GM18507 (cell line): ENCODE results near the gene HTR2A.

Experiments
- DNase-seq: peaks from one replicate; pipeline ENCODE4 v3.0.0; 2011; ENCODE audit warnings: low read depth; ENCODE audit not compliant: insufficient read length; ENCODE audit errors: extremely low spot score
- FAIRE-seq: peaks from 2 replicates; lab custom pipeline; 2011; peaks lifted over from hg19 to GRCh38; lab: Jason Lieb, UNC

HTR2A gene

GRCh38 chr13:46896341-46897137 is at the start of gene HTR2A:
Gene HTR2A, minus strand, starts transcription at chr13:46897053. Its CDS starts 1,147 bp downstream, at chr13:46895906.
- FAIRE-seq (no peak), DNase-seq (no peak)

- DNase-seq (no peak), FAIRE-seq (no peak)
These were observed 39.7 kb upstream of the HTR2A start for GRCh38 chr13:46936525-46936924.

- DNase-seq: no peak
- FAIRE-seq: no peak
These were observed 37.9 kb upstream of the HTR2A start for GRCh38 chr13:46934749-46935148.

- FAIRE-seq (no peak), DNase-seq (no peak)
These were observed 30.2 kb upstream of the HTR2A start for GRCh38 chr13:46926916-46927590.

GRCh38 chr13:46925486-46925885 is 28.6 kb upstream of the HTR2A start:
- no peak for FAIRE-seq
- DNase-seq: no peak

DNA sequence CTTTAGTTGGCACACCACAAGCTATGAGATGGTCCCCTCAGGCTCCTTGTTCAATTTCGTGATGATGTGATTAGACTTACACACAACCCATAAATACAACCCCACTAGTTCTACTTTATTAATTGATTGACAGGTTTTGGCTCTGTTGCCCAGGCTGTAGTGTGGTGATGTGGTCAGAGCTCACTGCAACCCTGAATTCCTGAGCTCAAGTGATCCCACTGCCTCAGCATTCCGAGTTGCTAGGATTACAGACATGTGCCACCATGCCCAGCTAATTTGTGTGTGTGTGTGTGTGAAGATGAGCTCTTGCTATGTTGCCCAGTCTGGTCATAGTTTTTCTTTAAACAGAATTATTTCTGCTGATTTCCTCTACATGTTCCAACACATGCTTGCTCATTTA is 17.5 kb upstream of the HTR2A start:
- FAIRE-seq: no peak
- DNase-seq: no peak

DNA sequence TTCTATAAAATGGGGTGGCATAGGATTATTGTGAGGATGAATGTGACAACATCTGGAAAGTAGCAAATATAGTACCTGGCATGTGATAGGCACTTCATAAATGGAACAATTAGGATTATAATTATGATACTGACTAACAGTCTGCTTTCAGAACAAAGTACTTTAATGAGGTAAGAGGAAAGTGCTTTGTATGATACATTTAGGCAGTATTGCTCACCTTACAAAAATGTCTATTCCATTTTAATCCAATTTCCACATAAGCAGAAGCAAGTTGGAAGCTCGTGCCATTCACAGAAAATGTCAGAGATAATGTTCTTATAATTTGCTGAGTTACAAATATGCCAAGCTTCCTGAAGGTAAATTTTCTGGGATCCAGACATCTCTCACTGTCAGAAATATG is 16.9 kb upstream of the HTR2A start:
- no peak for DNase-seq
- FAIRE-seq: no peak

DNA sequence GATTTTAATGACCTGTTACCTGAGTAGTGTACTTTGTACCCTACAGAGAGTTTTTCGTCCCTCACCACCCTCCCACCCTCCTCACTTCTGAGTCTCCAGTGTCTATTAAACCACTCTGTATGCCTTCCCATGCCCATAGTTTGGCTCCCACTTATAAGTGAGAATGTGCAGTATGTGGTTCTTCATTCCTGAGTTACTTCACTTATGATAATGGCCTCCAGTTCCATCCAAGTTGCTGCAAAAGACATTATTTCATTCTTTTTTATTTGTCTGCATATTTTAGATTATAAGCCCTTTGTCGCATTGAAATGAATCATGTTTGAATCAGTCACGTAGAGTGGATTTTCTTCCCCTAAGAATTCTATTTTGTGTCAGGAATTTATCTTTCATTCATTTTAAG is 12.2 kb upstream of the HTR2A start:
- DNase-seq: no peak
- FAIRE-seq: no peak

DNA sequence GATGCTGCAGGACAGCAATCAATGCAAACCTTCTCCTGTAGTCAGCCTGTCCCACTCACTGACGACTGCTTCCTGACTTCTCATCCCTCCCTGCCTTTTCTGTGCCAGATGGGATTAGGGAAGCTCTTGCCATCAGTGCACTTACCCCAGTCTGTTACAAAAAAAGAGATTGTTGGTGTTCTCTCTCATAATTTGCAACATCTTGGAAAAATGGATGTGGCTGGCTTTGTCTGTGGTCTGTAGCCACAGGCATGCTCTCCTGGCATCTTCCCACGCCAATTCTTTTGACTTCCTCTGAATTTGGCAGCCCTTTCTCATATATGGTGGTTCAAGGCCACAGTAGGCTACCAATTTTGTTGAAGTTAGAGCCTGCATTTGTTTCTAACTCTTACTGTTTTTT is 11.6 kb upstream of the HTR2A start:
- FAIRE-seq (no peak), DNase-seq (no peak)

DNA sequence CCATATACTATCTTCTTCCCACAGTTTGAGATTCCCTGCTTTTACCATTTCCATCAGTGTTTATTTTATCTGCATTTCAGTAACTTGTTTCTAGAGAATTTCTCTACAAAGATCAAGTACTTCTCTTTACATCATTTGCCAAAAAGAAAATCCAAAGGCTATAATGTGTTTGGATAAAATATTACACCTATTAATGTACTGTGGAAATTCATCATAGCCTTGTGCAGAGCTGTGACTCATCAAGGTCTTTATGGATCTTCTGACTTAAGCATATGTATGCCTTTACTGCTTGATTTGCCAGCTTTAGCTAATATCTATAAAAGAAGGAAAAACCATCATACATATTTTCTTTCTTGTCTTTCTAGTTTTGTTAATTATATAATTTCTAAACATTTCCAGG is 9.6 kb upstream of the HTR2A start:
- no peak for DNase-seq
- FAIRE-seq: no peak

GRCh38 chr13:46905249-46905648 is 8.4 kb upstream of the HTR2A start:
- DNase-seq: no peak
- no peak for FAIRE-seq

GRCh38 chr13:46903748-46904147 is 6.9 kb upstream of the HTR2A start:
- DNase-seq (no peak), FAIRE-seq (no peak)

DNA sequence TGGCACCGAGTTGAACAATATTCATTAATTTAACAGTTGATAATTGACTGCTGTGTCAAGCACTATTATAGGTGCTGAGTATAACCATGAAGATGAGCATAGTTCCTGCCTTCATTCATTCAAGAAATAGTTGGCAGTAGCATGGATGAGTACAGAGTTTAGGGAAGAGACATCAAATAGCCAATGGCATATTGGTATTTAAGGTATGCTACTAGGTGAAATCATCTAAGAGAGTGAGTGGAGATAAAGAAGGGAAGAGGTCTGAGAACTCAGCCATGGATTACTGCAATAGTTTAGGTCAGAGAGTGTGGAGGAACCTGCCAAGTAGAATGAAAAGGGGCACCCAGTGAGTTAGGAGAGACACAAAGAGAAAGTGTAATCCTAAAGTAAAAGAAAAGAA is 4.9 kb upstream of the HTR2A start:
- FAIRE-seq (no peak), DNase-seq (no peak)

GRCh38 chr13:46899801-46900200 is 2.9 kb upstream of the HTR2A start:
- FAIRE-seq: no peak

GRCh38 chr13:46895381-46895780 is 1.5 kb downstream of the HTR2A start:
- no peak for FAIRE-seq
- DNase-seq: no peak

More at GRCh38 chr13:46899801-46900200, 2.9 kb upstream of the HTR2A start:
- DNase-seq: no peak

DNA sequence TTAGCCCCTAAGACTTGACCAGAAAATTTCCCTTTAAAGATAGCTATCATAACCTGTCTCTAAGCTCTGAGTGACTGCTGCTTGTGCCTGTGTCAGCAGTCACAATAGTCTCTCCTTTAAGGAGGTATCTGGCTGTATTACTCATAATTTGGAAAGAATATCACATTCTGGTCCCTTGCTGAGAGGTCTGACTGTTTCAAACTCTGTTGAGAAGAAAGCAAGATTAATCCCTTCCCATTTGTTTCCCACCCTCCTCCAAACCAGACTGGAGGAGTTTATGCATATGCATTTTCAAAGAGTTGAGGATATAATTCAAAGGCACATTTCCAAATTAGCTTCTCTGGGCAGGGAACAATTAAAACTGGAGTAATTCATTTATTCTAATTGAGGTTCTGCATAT is 2.3 kb downstream of the HTR2A start:
- DNase-seq (no peak), FAIRE-seq (no peak)

- no peak for FAIRE-seq
These were observed 2.9 kb downstream of the HTR2A start for GRCh38 chr13:46893798-46894560.

DNA sequence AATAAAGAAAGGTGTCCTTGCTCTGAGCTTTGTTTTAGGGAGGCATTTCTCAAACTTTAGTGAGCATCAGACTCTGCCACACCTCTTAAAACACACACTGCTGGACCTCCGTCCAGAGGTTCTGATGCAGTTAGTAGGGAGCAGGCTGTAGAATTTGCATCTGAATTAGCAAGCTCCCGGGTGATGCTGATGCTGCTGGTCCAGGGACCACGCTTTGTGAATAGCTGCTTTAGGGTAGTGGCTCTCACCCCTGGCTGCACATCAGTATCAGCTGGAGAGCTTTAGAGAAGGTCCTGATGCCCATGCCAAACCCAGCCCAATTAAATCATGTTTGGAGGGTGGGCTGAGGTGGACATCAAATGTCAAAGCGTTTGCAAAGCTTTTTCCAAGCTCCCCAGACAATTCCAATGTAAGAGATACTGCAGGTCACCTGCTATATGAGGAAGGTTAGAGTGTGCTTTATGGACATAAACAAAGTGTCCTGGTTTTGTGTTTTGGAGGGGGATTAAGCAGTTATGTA is 3.6 kb downstream of the HTR2A start:
- FAIRE-seq (no peak), DNase-seq (no peak)

More at GRCh38 chr13:46893798-46894560, 2.9 kb downstream of the HTR2A start:
- DNase-seq: peak; percentile 59

DNA sequence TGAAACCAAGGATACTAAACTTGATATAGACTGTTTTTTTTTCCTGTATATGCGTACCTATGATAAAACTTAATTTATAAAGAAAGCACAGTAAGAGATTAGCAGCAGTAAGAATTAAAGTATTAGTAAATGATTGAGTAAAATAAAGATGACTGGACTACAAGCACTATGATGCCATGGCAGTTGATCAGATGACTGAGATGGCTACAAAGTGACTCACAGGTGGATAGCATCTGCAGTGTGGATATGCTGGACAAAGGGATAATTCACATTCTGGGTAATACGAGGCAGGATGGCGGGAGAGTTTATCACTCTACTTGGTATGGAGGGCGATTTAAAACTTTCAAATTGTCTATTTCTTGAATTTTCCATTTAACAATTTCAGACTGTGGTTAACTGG is 11.8 kb downstream of the HTR2A start:
- DNase-seq: no peak
- no peak for FAIRE-seq

DNA sequence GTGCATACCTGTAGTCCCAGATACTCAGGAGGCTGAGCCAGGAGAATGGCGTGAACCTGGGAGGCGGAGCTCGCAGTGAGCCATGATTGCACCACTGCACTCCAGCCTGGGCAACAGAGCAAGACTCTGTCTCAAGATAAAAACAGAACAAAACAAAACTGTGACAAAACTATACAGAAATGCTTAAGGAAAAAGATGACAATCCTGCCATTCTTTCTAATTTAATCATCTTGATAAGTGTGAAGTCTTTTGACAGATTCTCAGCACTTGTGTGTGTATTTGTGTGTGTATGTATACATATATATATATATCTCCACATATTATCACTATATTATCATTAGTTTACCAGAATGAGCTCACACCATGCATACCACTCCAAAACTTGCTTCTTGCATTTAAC is 12.3 kb downstream of the HTR2A start:
- DNase-seq: no peak
- no peak for FAIRE-seq
